SJSA1 (cell line): Measurements from ENCODE around the gene BCL2L1. TPM values are rescaled to one million over a fixed set of nuclear protein-coding genes. Genes with fewer than 3 reads are reported as not detected.

ENCODE experiments used
- total RNA-seq: library from RNA; depleted of rRNA; stranded (reverse); fragments of >200 nt; shearing (Covaris generic); gene quantifications from 2 replicates; pipeline ENCODE4 v1.2.3, GENCODE V29; 2014; rRNA removed

BCL2L1 gene
- total RNA-seq, 1 experiment from 2014 or later: 106 TPM

Other genes with a start within 250 kb of the BCL2L1 start
- gene DEFB124, start 247.7 kb downstream of the BCL2L1 start, total RNA-seq: not detected in 2 replicates
- not detected in 2 replicates for gene REM1, start 247.6 kb downstream of the BCL2L1 start, total RNA-seq
- 28.2 and 68.1 TPM in 2 replicates for gene HM13, start 208.4 kb downstream of the BCL2L1 start, total RNA-seq
- 700 and 729 TPM in 2 replicates for gene ID1, start 117.6 kb downstream of the BCL2L1 start, total RNA-seq
- not detected in 2 replicates for gene COX4I2, start 85.0 kb downstream of the BCL2L1 start, total RNA-seq
- gene TPX2, start 16.4 kb upstream of the BCL2L1 start, total RNA-seq: 212 and 238 TPM in 2 replicates
- 0.82 and 1.0 TPM in 2 replicates for gene MYLK2, start 96.5 kb upstream of the BCL2L1 start, total RNA-seq
- gene FOXS1, start 122.7 kb upstream of the BCL2L1 start, total RNA-seq: 0.25 and 1.5 TPM in 2 replicates
- 1.5 and 3.4 TPM in 2 replicates for gene DUSP15, start 147.7 kb upstream of the BCL2L1 start, total RNA-seq
- not detected in 2 replicates for gene TTLL9, start 147.8 kb upstream of the BCL2L1 start, total RNA-seq
- 6.6 and 13.4 TPM in 2 replicates for gene PDRG1, start 229.2 kb upstream of the BCL2L1 start, total RNA-seq
- not detected in 2 replicates for gene XKR7, start 245.3 kb upstream of the BCL2L1 start, total RNA-seq